OCI-LY7 (cell line): Measurements from ENCODE around the gene SWT1. TPM values are rescaled to one million over a fixed set of nuclear protein-coding genes. Genes with fewer than 3 reads are reported as not detected.

Experiments
- BruUV-seq: library from RNA; stranded (reverse); fragments of 400-500 nt; replicated peaks from 2 replicates; lab custom pipeline; 2021; lab: Mats Ljungman, UMichigan
- CTCF ChIA-PET: fragments of 300-600 bp; sonication (Branson Sonifier 250); formaldehyde crosslinking; loops from one replicate; lab custom pipeline; 2022; ENCODE audit warnings: antibody characterized with exemption; ENCODE audit not compliant: unreplicated experiment; lab: Charles Lee
- POLR2A ChIA-PET: fragments of 300-600 bp; sonication (Branson Sonifier 250); formaldehyde crosslinking; loops from one replicate; lab custom pipeline; 2022; ENCODE audit warnings: antibody characterized with exemption; lab: Charles Lee
- DNase-seq: peaks from one replicate; pipeline ENCODE4 v3.0.0-alpha.2; 2015; ENCODE audit warnings: low spot score
- H2AFZ ChIP-seq: fragments of 200-600 bp; sonication (generic), shearing (Covaris generic); 2 replicates; pipeline ENCODE4 v1.6.1; 2014; ENCODE audit warnings: mild to moderate bottlenecking, antibody characterized with exemption, low read length, moderate library complexity
- H3K27ac ChIP-seq: fragments of 200-600 bp; sonication (generic); 2 replicates; pipeline ENCODE4 v1.5.1; 2014; ENCODE audit warnings: mixed run types, low read depth, mild to moderate bottlenecking, moderate library complexity, low read length, inconsistent platforms; ENCODE audit not compliant: poor library complexity, severe bottlenecking
- H3K36me3 ChIP-seq: fragments of 200-600 bp; sonication (generic); 2 replicates; pipeline ENCODE4 v1.6.1; 2014; ENCODE audit warnings: mild to moderate bottlenecking, antibody characterized with exemption, low read length, moderate library complexity, mixed read lengths; ENCODE audit not compliant: insufficient read depth
- H3K4me1 ChIP-seq: fragments of 200-600 bp; sonication (generic); 2 replicates; pipeline ENCODE4 v1.5.1; 2014; ENCODE audit warnings: mild to moderate bottlenecking, low read length; ENCODE audit not compliant: insufficient read depth, poor library complexity, severe bottlenecking
- H3K4me2 ChIP-seq: fragments of 200-600 bp; sonication (generic); 2 replicates; pipeline ENCODE4 v1.6.1; 2014; ENCODE audit warnings: mild to moderate bottlenecking, low read length
- H3K4me3 ChIP-seq: fragments of 200-600 bp; sonication (generic); 2 replicates; pipeline ENCODE4 v1.5.1; 2014; ENCODE audit warnings: mild to moderate bottlenecking, low read depth, low read length; ENCODE audit not compliant: poor library complexity, severe bottlenecking
- H3K79me2 ChIP-seq: fragments of 200-600 bp; sonication (generic); 2 replicates; pipeline ENCODE4 v1.6.1; 2016; ENCODE audit warnings: low read depth, mild to moderate bottlenecking, low read length, moderate library complexity, mixed read lengths; ENCODE audit not compliant: insufficient read depth
- H3K9me2 ChIP-seq: fragments of 200-600 bp; sonication (generic); 2 replicates; pipeline ENCODE4 v1.6.1; 2016; ENCODE audit warnings: mild to moderate bottlenecking, low read length, mixed read lengths; ENCODE audit not compliant: insufficient read depth
- H3K9me3 ChIP-seq: fragments of 200-600 bp; sonication (generic); 2 replicates; pipeline ENCODE4 v1.6.1; 2014; ENCODE audit warnings: mild to moderate bottlenecking, mixed run types, low read length, mixed read lengths
- H4K20me1 ChIP-seq: fragments of 200-600 bp; sonication (generic); 2 replicates; pipeline ENCODE4 v1.6.1; 2014; ENCODE audit warnings: mild to moderate bottlenecking, antibody characterized with exemption, low read length, moderate library complexity, mixed read lengths; ENCODE audit not compliant: insufficient read depth
- EZH2phosphoT487 ChIP-seq: fragments of 200-600 bp; sonication (generic); IDR thresholded peaks from 2 replicates; pipeline ENCODE4 v1.6.1; 2018; ENCODE audit warnings: low read depth, borderline replicate concordance, mild to moderate bottlenecking, mixed run types, antibody characterized with exemption, low read length, moderate library complexity, mixed read lengths
- intact Hi-C: fragments of 100-400 bp; cut with micrococcal nuclease; formaldehyde crosslinking; loops from one replicate; pipeline ENCODE4 v1.10.0; 2022; ENCODE audit not compliant: unreplicated experiment
- total RNA-seq, 2 experiments: library from RNA; depleted of rRNA in 1 of 2; stranded (reverse); fragments of >200 nt in 1 of 2; shearing (Covaris generic) in 1 of 2; gene quantifications; 2 replicates each; pipeline ENCODE4 v1.2.3, GENCODE V29; 2014 to 2022
- TF ChIP-seq, protein P1 (sequence below): fragments of 200-600 bp; sonication (generic); conservative IDR thresholded peaks from 2 replicates; pipeline ENCODE4 v1.5.1; 2014; ENCODE audit warnings: mild to moderate bottlenecking, antibody characterized with exemption, low read length, moderate library complexity, mixed read lengths

SWT1 gene
- total RNA-seq, 2 experiments from 2014 or later, result 2.1 to 2.6 TPM

DNA sequence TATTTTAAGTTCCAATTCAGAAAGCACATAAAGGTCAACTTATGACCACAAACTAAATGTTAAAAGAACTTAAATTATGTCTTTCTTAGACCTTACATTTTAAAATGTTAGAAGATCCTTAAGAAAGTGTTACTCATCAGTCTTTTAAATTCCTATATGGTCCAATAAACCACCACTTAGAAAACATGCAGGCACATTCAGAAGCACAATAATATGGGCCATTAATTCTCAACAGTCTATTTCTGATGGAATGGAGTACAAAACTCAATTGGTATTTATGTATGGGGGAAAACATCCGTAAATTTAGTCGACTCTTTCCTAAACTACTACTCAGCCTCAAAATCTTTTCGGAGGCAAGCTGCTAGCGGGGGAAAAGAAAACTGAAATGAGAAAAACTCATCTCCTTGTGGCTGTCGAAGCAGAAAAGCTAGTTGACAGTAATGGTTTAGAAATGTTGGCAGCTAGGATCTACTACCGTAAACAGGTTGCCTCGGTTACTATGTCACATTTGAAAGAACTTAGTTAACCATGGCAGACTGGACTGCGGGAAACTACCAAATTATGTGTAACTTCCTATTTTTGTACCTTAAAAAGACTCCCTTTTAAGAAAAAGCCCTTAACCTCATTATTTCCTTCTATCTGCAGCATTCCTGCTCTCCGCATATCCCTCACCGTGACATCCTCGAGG is 1.2 kb upstream of the SWT1 start:
- Histone ChIP-seq H3K79me2 (peaks cover 12% of the 10 kb centered on the region), H3K4me2 (peak overlapping the region; percentile 87), H3K4me1 (peaks cover 21% of the 10 kb centered on the region), H3K36me3 (peaks cover under 1% of the 10 kb centered on the region; the same call in 1 of the 2 replicates), H2AFZ (peak overlapping the region; percentile 80), H3K9me3 (no peaks in the 10 kb centered on the region), H3K27ac (peak overlapping the region; percentile 64), H3K9me2 (no peaks in the 10 kb centered on the region), H4K20me1 (no peaks in the 10 kb centered on the region), H3K4me3 (peak overlapping the region; percentile 89)
- ChIA-PET CTCF (no interaction called here), POLR2A (interaction anchor here (0.6 to 1.4 kb wide), 8 partner anchors 33 to 1297 kb away, joined by 3 to 5 read pairs (median 3); partner anchors contain the start of gene RNF2)
- DNase-seq, result peak; percentile 16
- BruUV-seq, result no TSS peak
- intact Hi-C loops, result loop anchor here (5.0 to 10.0 kb wide), 3 partner anchors 403 to 1222 kb away; partner anchors contain the start of genes EDEM3, ODR4, TPR and TSEN15
- no peak for TF ChIP-seq EZH2phosphoT487
- TF ChIP-seq, protein P1, sequence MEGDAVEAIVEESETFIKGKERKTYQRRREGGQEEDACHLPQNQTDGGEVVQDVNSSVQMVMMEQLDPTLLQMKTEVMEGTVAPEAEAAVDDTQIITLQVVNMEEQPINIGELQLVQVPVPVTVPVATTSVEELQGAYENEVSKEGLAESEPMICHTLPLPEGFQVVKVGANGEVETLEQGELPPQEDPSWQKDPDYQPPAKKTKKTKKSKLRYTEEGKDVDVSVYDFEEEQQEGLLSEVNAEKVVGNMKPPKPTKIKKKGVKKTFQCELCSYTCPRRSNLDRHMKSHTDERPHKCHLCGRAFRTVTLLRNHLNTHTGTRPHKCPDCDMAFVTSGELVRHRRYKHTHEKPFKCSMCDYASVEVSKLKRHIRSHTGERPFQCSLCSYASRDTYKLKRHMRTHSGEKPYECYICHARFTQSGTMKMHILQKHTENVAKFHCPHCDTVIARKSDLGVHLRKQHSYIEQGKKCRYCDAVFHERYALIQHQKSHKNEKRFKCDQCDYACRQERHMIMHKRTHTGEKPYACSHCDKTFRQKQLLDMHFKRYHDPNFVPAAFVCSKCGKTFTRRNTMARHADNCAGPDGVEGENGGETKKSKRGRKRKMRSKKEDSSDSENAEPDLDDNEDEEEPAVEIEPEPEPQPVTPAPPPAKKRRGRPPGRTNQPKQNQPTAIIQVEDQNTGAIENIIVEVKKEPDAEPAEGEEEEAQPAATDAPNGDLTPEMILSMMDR, result no peak

- Histone ChIP-seq H3K27ac (peak overlapping the region; percentile 64), H3K79me2 (peaks cover 12% of the 10 kb centered on the region), H2AFZ (peak overlapping the region; percentile 80), H3K4me3 (peak overlapping the region; percentile 89), H4K20me1 (no peaks in the 10 kb centered on the region), H3K4me1 (peaks cover 21% of the 10 kb centered on the region), H3K9me3 (no peaks in the 10 kb centered on the region), H3K4me2 (peak overlapping the region; percentile 87), H3K36me3 (no peaks in the 10 kb centered on the region), H3K9me2 (no peaks in the 10 kb centered on the region)
- TF ChIP-seq EZH2phosphoT487, result no peak
- TF ChIP-seq, protein P1, result no peak
- BruUV-seq, result TSS peak; percentile 78
- CTCF ChIA-PET, result no interaction called here
- DNase-seq, result peak; percentile 34
- intact Hi-C loops, result loop anchor here (5.0 to 10.0 kb wide), 3 partner anchors 404 to 1221 kb away; partner anchors contain the start of genes EDEM3, ODR4, TPR and TSEN15
- POLR2A ChIA-PET, result interaction anchor here (0.7 to 1.4 kb wide), 5 partner anchors 109 to 661 kb away, joined by 3 to 5 read pairs (median 3); partner anchors contain the start of gene RNF2
These were observed 596 bp upstream of the SWT1 start for GRCh38 chr1:185156288-185156853.
